ENCODE measurements around the gene RAB11B.

GRCh38 chr19:8358948-8359347 is 31.2 kb upstream of the RAB11B start:
- TF ChIP-seq SP1 (IDR thresholded peaks at IDR 0.05; ENCODE audit: low read depth) = no peak
- TF ChIP-seq REST (IDR thresholded peaks at IDR 0.05; ENCODE audit: low read depth) = no peak
- TF ChIP-seq EZH2 (IDR thresholded peaks at IDR 0.05) = no peak
- no peak for TF ChIP-seq CTCF (IDR thresholded peaks at IDR 0.05 in 2 of 3, conservative IDR thresholded peaks at IDR 0.05 in 1 of 3; ENCODE audit: borderline replicate concordance in 1 of 3, insufficient read depth in 1 of 3, low read depth in 2 of 3, low read length in 2 of 3)
- no peak for TF ChIP-seq POLR2A (IDR thresholded peaks at IDR 0.05; ENCODE audit: borderline replicate concordance, extremely low read depth, insufficient read depth, insufficient read length)
- no peak for TF ChIP-seq MAX (IDR thresholded peaks at IDR 0.05)
- TF ChIP-seq CEBPB (IDR thresholded peaks at IDR 0.05; ENCODE audit: low read depth) = no peak
- TF ChIP-seq ZNF274 (IDR thresholded peaks at IDR 0.05; ENCODE audit: low read depth, low read length) = no peak
- no peak for TF ChIP-seq RAD21 (IDR thresholded peaks at IDR 0.05; ENCODE audit: low read depth)
- no peak for TF ChIP-seq EZH2phosphoT487 (IDR thresholded peaks at IDR 0.05; ENCODE audit: borderline replicate concordance)
- no peak for TF ChIP-seq POLR2AphosphoS5 (IDR thresholded peaks at IDR 0.05; ENCODE audit: low read depth, low read length)
- no peak for TF ChIP-seq TCF7L2 (IDR thresholded peaks at IDR 0.05; ENCODE audit: borderline replicate concordance, extremely low read depth, insufficient read depth, insufficient read length)
- TF ChIP-seq SRF (IDR thresholded peaks at IDR 0.05; ENCODE audit: low read depth) = no peak
